ENCODE measurements around the gene IFRD2. TPM values are rescaled to one million over a fixed set of nuclear protein-coding genes. Genes with fewer than 3 reads are reported as not detected.

The IFRD2 gene
- total RNA-seq, 1 donor from 2014 or later = 49.0 TPM

GRCh38 chr3:50339485-50340146 is 47.4 kb upstream of the IFRD2 start:
- DNase-seq (ENCODE audit: low spot score, unreplicated experiment) = no peak
- peaks cover 54% of the 10 kb centered on the region for H3K27me3 Mint-ChIP-seq
- H3K27ac Mint-ChIP-seq = no peak overlapping the region
- peaks cover 15% of the 10 kb centered on the region for H3K4me1 Mint-ChIP-seq (ENCODE audit: low read depth)
- H3K9me3 Mint-ChIP-seq (ENCODE audit: low read depth) = no peaks in the 10 kb centered on the region
- H3K4me3 Mint-ChIP-seq (ENCODE audit: low read depth) = peak overlapping the region; percentile 93
- no peak for TF ChIP-seq CTCF (IDR thresholded peaks at IDR 0.05; ENCODE audit: unreplicated experiment)
- no peaks in the 10 kb centered on the region for H3K36me3 Mint-ChIP-seq (ENCODE audit: insufficient read depth)

- H3K4me3 Mint-ChIP-seq (ENCODE audit: low read depth) = peak overlapping the region; percentile 93
- H3K27ac Mint-ChIP-seq = no peak overlapping the region
- peaks cover 15% of the 10 kb centered on the region for H3K4me1 Mint-ChIP-seq (ENCODE audit: low read depth)
- no peaks in the 10 kb centered on the region for H3K9me3 Mint-ChIP-seq (ENCODE audit: low read depth)
- no peak for TF ChIP-seq CTCF (IDR thresholded peaks at IDR 0.05; ENCODE audit: unreplicated experiment)
- peaks cover 49% of the 10 kb centered on the region for H3K27me3 Mint-ChIP-seq
- H3K36me3 Mint-ChIP-seq (ENCODE audit: insufficient read depth) = no peaks in the 10 kb centered on the region
- no peak for DNase-seq (ENCODE audit: low spot score, unreplicated experiment)
Measured at GRCh38 chr3:50338965-50339364, 46.7 kb upstream of the IFRD2 start.

- Mint-ChIP-seq H3K27me3 (peaks cover 33% of the 10 kb centered on the region), H3K9me3 (ENCODE audit: low read depth) (no peaks in the 10 kb centered on the region), H3K36me3 (ENCODE audit: insufficient read depth) (no peaks in the 10 kb centered on the region), H3K27ac (peak overlapping the region; percentile 99), H3K4me3 (ENCODE audit: low read depth) (peak overlapping the region; percentile 93), H3K4me1 (ENCODE audit: low read depth) (peaks cover 15% of the 10 kb centered on the region)
- DNase-seq (ENCODE audit: low spot score, unreplicated experiment) = peak; percentile 96
- TF ChIP-seq CTCF (IDR thresholded peaks at IDR 0.05; ENCODE audit: unreplicated experiment) = no peak
Measured at GRCh38 chr3:50337175-50337861, 45.1 kb upstream of the IFRD2 start.

GRCh38 chr3:50336452-50337174 is 44.4 kb upstream of the IFRD2 start:
- no peaks in the 10 kb centered on the region for H3K9me3 Mint-ChIP-seq (ENCODE audit: low read depth)
- H3K4me3 Mint-ChIP-seq (ENCODE audit: low read depth) = peak overlapping the region; percentile 93
- peak overlapping the region; percentile 99 for H3K27ac Mint-ChIP-seq
- H3K27me3 Mint-ChIP-seq = peaks cover 26% of the 10 kb centered on the region
- no peak for TF ChIP-seq CTCF (IDR thresholded peaks at IDR 0.05; ENCODE audit: unreplicated experiment)
- DNase-seq (ENCODE audit: low spot score, unreplicated experiment) = no peak
- H3K36me3 Mint-ChIP-seq (ENCODE audit: insufficient read depth) = no peaks in the 10 kb centered on the region
- peaks cover 15% of the 10 kb centered on the region for H3K4me1 Mint-ChIP-seq (ENCODE audit: low read depth)

- no peak for TF ChIP-seq CTCF (IDR thresholded peaks at IDR 0.05; ENCODE audit: unreplicated experiment)
Measured at GRCh38 chr3:50334339-50335075, 42.3 kb upstream of the IFRD2 start.

More at GRCh38 chr3:50334339-50335075, 42.3 kb upstream of the IFRD2 start:
- no peaks in the 10 kb centered on the region for H3K9me3 Mint-ChIP-seq (ENCODE audit: low read depth)
- H3K4me1 Mint-ChIP-seq (ENCODE audit: low read depth) = peaks cover 15% of the 10 kb centered on the region
- no peak for DNase-seq (ENCODE audit: low spot score, unreplicated experiment)
- peak overlapping the region; percentile 26 for H3K4me3 Mint-ChIP-seq (ENCODE audit: low read depth)
- H3K27me3 Mint-ChIP-seq = peaks cover 10% of the 10 kb centered on the region
- H3K36me3 Mint-ChIP-seq (ENCODE audit: insufficient read depth) = peaks cover 2% of the 10 kb centered on the region
- no peak overlapping the region for H3K27ac Mint-ChIP-seq

All from progenitor cell of endocrine pancreas (in vitro differentiated cells).